H1 (cell line): ENCODE results near the gene ISM1. TPM values are rescaled to one million over a fixed set of nuclear protein-coding genes. Genes with fewer than 3 reads are reported as not detected.

ENCODE experiments used
- CTCF ChIA-PET: fragments of 300-600 bp; sonication (Branson Sonifier 250); formaldehyde crosslinking; loops from one replicate; lab custom pipeline; 2021; ENCODE audit not compliant: partially characterized antibody; lab: Charles Lee
- POLR2A ChIA-PET: fragments of 300-600 bp; sonication (Branson Sonifier 250); formaldehyde crosslinking; loops from one replicate; lab custom pipeline; 2021; ENCODE audit warnings: inconsistent platforms; ENCODE audit not compliant: partially characterized antibody; lab: Charles Lee
- DNase-seq, 2 experiments: peaks; one replicate each; pipeline versions ENCODE4 v3.0.0 to v3.0.0-alpha.2; 2010 to 2022; ENCODE audit warnings: low spot score in 2 of 2, low read depth in 1 of 2, mixed read lengths in 1 of 2
- FAIRE-seq: peaks from 2 replicates; lab custom pipeline; 2011; peaks lifted over from hg19 to GRCh38; lab: Jason Lieb, UNC
- H2AFZ ChIP-seq: 2 replicates; pipeline ENCODE4 v1.8.1; 2012; ENCODE audit warnings: low read length, inconsistent platforms
- H2AK5ac ChIP-seq: 2 replicates; pipeline ENCODE4 v1.6.1; 2013; ENCODE audit warnings: low read depth, low read length
- H2BK120ac ChIP-seq: replicated peaks from 2 replicates; pipeline ENCODE3; 2013; ENCODE audit warnings: low read depth, low read length, inconsistent platforms
- H2BK12ac ChIP-seq: 2 replicates; pipeline ENCODE4 v1.6.1; 2013; ENCODE audit warnings: low read depth, low read length
- H2BK15ac ChIP-seq: 2 replicates; pipeline ENCODE4 v1.6.1; 2013; ENCODE audit warnings: low read length
- H2BK20ac ChIP-seq: 2 replicates; pipeline ENCODE4 v1.6.1; 2013; ENCODE audit warnings: low read length
- H2BK5ac ChIP-seq: 2 replicates; pipeline ENCODE4 v1.6.1; 2013; ENCODE audit warnings: low read depth, low read length
- H3K14ac ChIP-seq: 2 replicates; pipeline ENCODE4 v1.6.1; 2013; ENCODE audit warnings: inconsistent platforms; ENCODE audit not compliant: insufficient read length
- H3K18ac ChIP-seq: 2 replicates; pipeline ENCODE4 v1.6.1; 2013; ENCODE audit warnings: low read length; ENCODE audit errors: extremely low read depth
- H3K23ac ChIP-seq: 2 replicates; pipeline ENCODE4 v1.6.1; 2013; ENCODE audit warnings: inconsistent platforms; ENCODE audit not compliant: insufficient read length
- H3K23me2 ChIP-seq: 2 replicates; pipeline ENCODE4 v1.6.1; 2013; ENCODE audit warnings: low read depth, low read length
- H3K27ac ChIP-seq: 2 replicates; pipeline ENCODE4 v1.6.1; 2011; ENCODE audit warnings: low read depth, low read length, inconsistent platforms
- H3K27me3 ChIP-seq, 4 experiments: replicated peaks in 1 of 4; 1 replicate in 1 of 4; 2 replicates in 3 of 4; pipeline versions ENCODE4 v1.6.1 to v1.8.1; 2011 to 2013; ENCODE audit warnings: low read length in 3 of 4, mild to moderate bottlenecking in 3 of 4, inconsistent platforms in 2 of 4, mixed read lengths in 2 of 4, moderate library complexity in 1 of 4; ENCODE audit not compliant: control insufficient read depth in 3 of 4, insufficient read depth in 3 of 4; ENCODE audit errors: extremely low read depth in 1 of 4
- H3K36me3 ChIP-seq, 4 experiments: 2 replicates each; pipeline versions ENCODE4 v1.6.1 to v1.8.1; 2011 to 2013; ENCODE audit warnings: mild to moderate bottlenecking in 4 of 4, low read length in 3 of 4, moderate library complexity in 2 of 4, control low read depth in 1 of 4, inconsistent platforms in 1 of 4; ENCODE audit not compliant: insufficient read depth in 4 of 4, control insufficient read depth in 2 of 4
- H3K4ac ChIP-seq: replicated peaks from 2 replicates; pipeline ENCODE3; 2013; ENCODE audit warnings: low read length, low read depth, mixed read lengths, inconsistent platforms; ENCODE audit not compliant: insufficient read length
- H3K4me1 ChIP-seq, 4 experiments: replicated peaks in 1 of 4; 1 replicate in 1 of 4; 2 replicates in 3 of 4; pipeline versions ENCODE4 v1.6.1 to v1.8.1; 2011 to 2013; ENCODE audit warnings: low read length in 3 of 4, inconsistent platforms in 2 of 4, mixed read lengths in 1 of 4; ENCODE audit not compliant: insufficient read depth in 4 of 4, control insufficient read depth in 3 of 4
- H3K4me2 ChIP-seq, 2 experiments: 2 replicates each; pipeline versions ENCODE4 v1.6.1 to v1.8.1; 2011 to 2013; ENCODE audit warnings: low read depth in 2 of 2, low read length in 2 of 2, control low read depth in 1 of 2, inconsistent platforms in 1 of 2, mild to moderate bottlenecking in 1 of 2; ENCODE audit not compliant: insufficient read depth in 1 of 2
- H3K4me3 ChIP-seq, 4 experiments: fragments of 200-600, 300-600 bp in 1 of 4; sonication (generic), shearing (Covaris generic), sonication (Bioruptor Twin) in 1 of 4; 2 replicates each; pipeline versions ENCODE4 v1.5.1 to v1.8.1; 2011 to 2016; ENCODE audit warnings: low read length in 4 of 4, low read depth in 3 of 4, control low read depth in 2 of 4, inconsistent platforms in 2 of 4, mild to moderate bottlenecking in 2 of 4, mixed read lengths in 1 of 4, moderate library complexity in 1 of 4; ENCODE audit not compliant: insufficient read depth in 2 of 4; ENCODE audit errors: extremely low read depth in 1 of 4
- H3K56ac ChIP-seq: replicated peaks from 2 replicates; pipeline ENCODE3; 2013; ENCODE audit warnings: low read depth, mild to moderate bottlenecking, mixed read lengths, low read length, inconsistent platforms; ENCODE audit not compliant: insufficient read length
- H3K79me1 ChIP-seq: 2 replicates; pipeline ENCODE4 v1.6.1; 2013; ENCODE audit warnings: low read depth, low read length, control low read depth
- H3K79me2 ChIP-seq, 2 experiments: 2 replicates each; pipeline versions ENCODE4 v1.6.1 to v1.8.1; 2012 to 2013; ENCODE audit warnings: low read length in 2 of 2, mild to moderate bottlenecking in 2 of 2, inconsistent platforms in 1 of 2; ENCODE audit not compliant: insufficient read depth in 2 of 2, control insufficient read depth in 1 of 2
- H3K9ac ChIP-seq, 4 experiments: replicated peaks in 1 of 4; 1 replicate in 1 of 4; 2 replicates in 3 of 4; pipeline versions ENCODE4 v1.6.1 to v1.8.1; 2011 to 2013; ENCODE audit warnings: low read depth in 3 of 4, low read length in 3 of 4, control low read depth in 2 of 4, mild to moderate bottlenecking in 2 of 4, moderate library complexity in 2 of 4, inconsistent platforms in 1 of 4; ENCODE audit errors: extremely low read depth in 1 of 4
- H3K9me3 ChIP-seq, 2 experiments: 2 replicates each; pipeline versions ENCODE4 v1.6.1 to v1.8.1; 2012 to 2013; ENCODE audit warnings: mild to moderate bottlenecking in 2 of 2, moderate library complexity in 2 of 2, control low read depth in 1 of 2, inconsistent platforms in 1 of 2, low read depth in 1 of 2, low read length in 1 of 2, mixed read lengths in 1 of 2; ENCODE audit not compliant: insufficient read depth in 2 of 2
- H4K20me1 ChIP-seq, 2 experiments: replicated peaks in 1 of 2; 2 replicates each; pipeline versions ENCODE3 to v1.8.1; 2011 to 2013; ENCODE audit warnings: inconsistent platforms in 2 of 2, low read length in 2 of 2, mild to moderate bottlenecking in 1 of 2; ENCODE audit not compliant: insufficient read depth in 2 of 2, control insufficient read depth in 1 of 2
- H4K5ac ChIP-seq: 2 replicates; pipeline ENCODE4 v1.6.1; 2013; ENCODE audit warnings: low read length, low read depth, mixed read lengths, inconsistent platforms; ENCODE audit not compliant: insufficient read length
- H4K8ac ChIP-seq: 2 replicates; pipeline ENCODE4 v1.8.0; 2013; ENCODE audit warnings: mild to moderate bottlenecking, moderate library complexity, low read length, inconsistent platforms; ENCODE audit not compliant: insufficient read depth; ENCODE audit errors: extremely low read depth
- H4K91ac ChIP-seq: replicated peaks from 2 replicates; pipeline ENCODE3; 2013; ENCODE audit warnings: low read length, mixed read lengths, inconsistent platforms; ENCODE audit not compliant: insufficient read length
- EP300 ChIP-seq, 2 experiments: IDR thresholded peaks; 1 replicate in 1 of 2; 2 replicates in 1 of 2; pipeline ENCODE4 v1.6.1; 2011 to 2012; ENCODE audit warnings: low read depth in 2 of 2, low read length in 2 of 2, mild to moderate bottlenecking in 2 of 2, borderline replicate concordance in 1 of 2, inconsistent platforms in 1 of 2, moderate library complexity in 1 of 2
- WGBS, 2 experiments: shearing (Covaris generic) in 1 of 2; methylation state at CpG; one replicate each; pipeline versions ENCODE4 v1.1.6 to v1.1.7; 2013 to 2015; ENCODE audit warnings: low lambda C conversion rate in 2 of 2, mixed read lengths in 2 of 2, inconsistent platforms in 1 of 2, low coverage in 1 of 2, missing lambda C conversion rate in 1 of 2; ENCODE audit not compliant: insufficient replicate concordance in 2 of 2, insufficient coverage in 1 of 2, insufficient read length in 1 of 2; ENCODE audit errors: extremely low coverage in 1 of 2, missing lambda C conversion rate in 1 of 2; 5-methylcytosine and 5-hydroxymethylcytosine counted together
- polyA plus RNA-seq, 7 experiments: library from polyadenylated mRNA; depleted of rRNA in 3 of 7; stranded (reverse) in 5 of 7; unstranded in 2 of 7; fragments of >200 nt in 5 of 7; fragments of 200-250 nt in 2 of 7; gene quantifications; 1 replicate in 5 of 7; 2 replicates in 1 of 7; 4 replicates in 1 of 7; pipeline versions ENCODE4 v1.2.1 to v1.2.3, GENCODE V29; 2011 to 2013; ENCODE audit warnings: missing spikeins in 2 of 7, mixed read lengths in 2 of 7
- total RNA-seq: library from RNA; stranded (reverse); fragmentation: NEBNext Ultra II Directional; extraction: Animal tissue kit (Norgen Biotek cat#: 25700); gene quantifications from 2 replicates; pipeline ENCODE4 v1.2.1, GENCODE V29; 2021

The ISM1 gene
- total and polyA plus RNA-seq, 2 of the 8 experiments (the other 6 are each of a cell fraction or from before 2014, with no cell fraction given), result 0.62 to 0.97 TPM

DNA sequence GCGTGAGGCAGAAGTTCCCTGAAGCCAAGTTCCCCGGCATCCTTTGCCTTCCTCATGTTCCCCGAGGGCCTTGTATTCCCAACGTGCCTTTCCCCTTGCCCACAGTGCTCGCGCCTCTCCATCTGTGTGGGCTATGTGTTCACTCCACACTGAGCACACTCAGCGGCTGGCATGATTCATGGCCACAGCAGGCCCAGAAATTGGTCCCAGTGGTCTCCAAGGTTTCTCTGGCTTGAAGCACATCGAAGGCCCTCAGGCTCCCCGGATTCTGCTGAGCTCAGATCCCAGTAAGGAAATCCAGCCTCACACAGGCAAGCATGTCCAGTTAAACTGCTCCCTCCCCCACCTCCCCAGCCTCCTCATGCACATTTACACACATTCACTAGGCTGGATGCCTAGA is 123.6 kb downstream of the ISM1 start:
- H3K79me2 ChIP-seq, result no peaks in the 10 kb centered on the region
- no peaks in the 10 kb centered on the region for H4K20me1 ChIP-seq
- H3K36me3 ChIP-seq, result no peaks in the 10 kb centered on the region
- no peaks in the 10 kb centered on the region for H3K23me2 ChIP-seq
- TF ChIP-seq EP300 (IDR thresholded peaks at IDR 0.05; ENCODE audit: borderline replicate concordance in 1 of 2, low read depth in 2 of 2, low read length in 2 of 2), result no peak
- no peak overlapping the region for H3K4me2 ChIP-seq
- no peaks in the 10 kb centered on the region for H3K27me3 ChIP-seq
- no peak overlapping the region; the same call in 1 of the 2 replicates for H4K8ac ChIP-seq
- no peak overlapping the region for H3K23ac ChIP-seq
- H2BK20ac ChIP-seq, result peak overlapping the region; percentile 68; the same call in 1 of the 2 replicates
- H3K79me1 ChIP-seq, result no peaks in the 10 kb centered on the region
- no peak overlapping the region for H3K56ac ChIP-seq
- H2BK12ac ChIP-seq, result no peak overlapping the region
- H4K91ac ChIP-seq, result peak overlapping the region; percentile 45
- no peak overlapping the region for H3K27ac ChIP-seq
- no peak overlapping the region for H3K14ac ChIP-seq
- no peak overlapping the region for H3K4me3 ChIP-seq
- H3K18ac ChIP-seq, result no peak overlapping the region
- H4K5ac ChIP-seq, result no peak overlapping the region
- WGBS, 2 experiments, result 94% methylated on average over 9 of the region's 9 CpGs; no CpG with 5 or more reads in 1 of the 2 experiments
- CTCF ChIA-PET, result interaction anchor here (0.6 to 1.3 kb wide), 3 partner anchors 20 to 427 kb away, joined by 3 to 4 read pairs (median 3); no protein-coding TSS in a partner anchor
- no peaks in the 10 kb centered on the region; a peak in 2 of 7 replicates for H3K4me1 ChIP-seq
- FAIRE-seq (no peak), DNase-seq (no peak)
- H2BK15ac ChIP-seq, result 0 out of 2 replicates have a peak overlapping the region, but pooled peaks have one; percentile 61
- H2AK5ac ChIP-seq, result no peak overlapping the region
- H3K9ac ChIP-seq, result no peak overlapping the region
- H2BK5ac ChIP-seq, result no peak overlapping the region
- H3K9me3 ChIP-seq, result no peaks in the 10 kb centered on the region
- POLR2A ChIA-PET, result no interaction called here
- no peak overlapping the region for H2AFZ ChIP-seq
- H2BK120ac ChIP-seq, result no peak overlapping the region
- H3K4ac ChIP-seq, result no peak overlapping the region
